H9 (cell line): ENCODE results near the gene S100A2. TPM values are rescaled to one million over a fixed set of nuclear protein-coding genes. Genes with fewer than 3 reads are reported as not detected.

Source experiments
- DNase-seq: peaks from one replicate; pipeline ENCODE4 v3.0.0-alpha.2; 2017
- H2AFZ ChIP-seq: one replicate; pipeline ENCODE4 v1.6.1; 2013; ENCODE audit warnings: mild to moderate bottlenecking, low read length, control low read depth, moderate library complexity
- H2AK5ac ChIP-seq: 2 replicates; pipeline ENCODE4 v1.6.1; 2013; ENCODE audit warnings: low read length, control low read depth, mixed read lengths; ENCODE audit not compliant: insufficient read length
- H2BK120ac ChIP-seq: one replicate; pipeline ENCODE4 v1.6.1; 2013; ENCODE audit warnings: low read depth, mild to moderate bottlenecking, low read length, control low read depth, inconsistent platforms; ENCODE audit not compliant: poor library complexity, severe bottlenecking
- H2BK12ac ChIP-seq: 2 replicates; pipeline ENCODE4 v1.6.1; 2013; ENCODE audit warnings: low read length, control low read depth, mixed read lengths, low read depth; ENCODE audit not compliant: insufficient read length
- H2BK15ac ChIP-seq: 2 replicates; pipeline ENCODE4 v1.6.1; 2013; ENCODE audit warnings: low read depth, low read length, control low read depth
- H2BK20ac ChIP-seq: one replicate; pipeline ENCODE4 v1.6.1; 2013; ENCODE audit warnings: low read depth, mild to moderate bottlenecking, low read length, control low read depth, inconsistent platforms; ENCODE audit not compliant: poor library complexity, severe bottlenecking
- H2BK5ac ChIP-seq: 2 replicates; pipeline ENCODE4 v1.6.1; 2013; ENCODE audit warnings: low read length, control low read depth, mixed read lengths; ENCODE audit not compliant: insufficient read length
- H3K14ac ChIP-seq: 2 replicates; pipeline ENCODE4 v1.6.1; 2013; ENCODE audit warnings: low read length, control low read depth; ENCODE audit not compliant: insufficient read depth
- H3K18ac ChIP-seq: 2 replicates; pipeline ENCODE4 v1.6.1; 2013; ENCODE audit warnings: low read depth, mild to moderate bottlenecking, mixed read lengths, low read length, control low read depth; ENCODE audit not compliant: insufficient read length
- H3K23ac ChIP-seq: 2 replicates; pipeline ENCODE4 v1.6.1; 2013; ENCODE audit warnings: low read length, control low read depth, mixed read lengths, low read depth; ENCODE audit not compliant: insufficient read length
- H3K23me2 ChIP-seq: 2 replicates; pipeline ENCODE4 v1.6.1; 2013; ENCODE audit warnings: low read depth, mild to moderate bottlenecking, mixed read lengths, low read length, control low read depth; ENCODE audit not compliant: insufficient read length, poor library complexity, severe bottlenecking
- H3K27ac ChIP-seq: 2 replicates; pipeline ENCODE4 v1.5.1; 2013; ENCODE audit warnings: low read length, control low read depth, mixed read lengths, low read depth; ENCODE audit not compliant: insufficient read length
- H3K27me3 ChIP-seq: 2 replicates; pipeline ENCODE4 v1.6.1; 2013; ENCODE audit warnings: low read length, control low read depth, inconsistent platforms; ENCODE audit not compliant: insufficient read depth
- H3K4ac ChIP-seq: 2 replicates; pipeline ENCODE4 v1.6.1; 2013; ENCODE audit warnings: low read depth, mild to moderate bottlenecking, control low read depth, inconsistent platforms, low read length, moderate library complexity
- H3K4me1 ChIP-seq: 2 replicates; pipeline ENCODE4 v1.6.1; 2013; ENCODE audit warnings: low read length, control low read depth, inconsistent platforms; ENCODE audit not compliant: insufficient read depth
- H3K4me2 ChIP-seq: 2 replicates; pipeline ENCODE4 v1.6.1; 2013; ENCODE audit warnings: low read length, control low read depth, mixed read lengths; ENCODE audit not compliant: insufficient read length, insufficient read depth
- H3K56ac ChIP-seq: 2 replicates; pipeline ENCODE4 v1.6.1; 2013; ENCODE audit warnings: low read depth, mild to moderate bottlenecking, mixed read lengths, low read length, control low read depth; ENCODE audit not compliant: insufficient read length
- H3K79me1 ChIP-seq: 2 replicates; pipeline ENCODE4 v1.6.1; 2013; ENCODE audit warnings: low read depth, mild to moderate bottlenecking, moderate library complexity, low read length, control low read depth, inconsistent platforms; ENCODE audit not compliant: insufficient read depth, poor library complexity, severe bottlenecking
- H3K79me2 ChIP-seq: 2 replicates; pipeline ENCODE4 v1.6.1; 2013; ENCODE audit warnings: low read length, control low read depth, inconsistent platforms; ENCODE audit not compliant: insufficient read depth
- H3K9ac ChIP-seq: 2 replicates; pipeline ENCODE4 v1.6.1; 2013; ENCODE audit warnings: low read length, control low read depth, mixed read lengths; ENCODE audit not compliant: insufficient read length; ENCODE audit errors: extremely low read depth
- H3K9me3 ChIP-seq: one replicate; pipeline ENCODE4 v1.6.1; 2013; ENCODE audit warnings: low read depth, low read length, inconsistent platforms; ENCODE audit not compliant: control insufficient read depth
- H3T11ph ChIP-seq: one replicate; pipeline ENCODE4 v1.6.1; 2013; ENCODE audit warnings: mild to moderate bottlenecking, low read length, control low read depth, inconsistent platforms
- H4K20me1 ChIP-seq: one replicate; pipeline ENCODE4 v1.6.1; 2013; ENCODE audit not compliant: control insufficient read depth, insufficient read length, insufficient read depth
- H4K5ac ChIP-seq: 2 replicates; pipeline ENCODE4 v1.6.1; 2013; ENCODE audit warnings: low read depth, mild to moderate bottlenecking, mixed read lengths, low read length, control low read depth; ENCODE audit not compliant: insufficient read length
- H4K8ac ChIP-seq: replicated peaks from 2 replicates; pipeline ENCODE4 v1.6.1; 2013; ENCODE audit warnings: low read length, control low read depth, mixed read lengths, low read depth; ENCODE audit not compliant: insufficient read length
- H4K91ac ChIP-seq: 2 replicates; pipeline ENCODE4 v1.6.1; 2013; ENCODE audit warnings: low read depth, mild to moderate bottlenecking, moderate library complexity, mixed read lengths, low read length, control low read depth; ENCODE audit not compliant: insufficient read length
- H3K27ac Mint-ChIP-seq, 3 experiments: 2 replicates in 2 of 3; 3 replicates in 1 of 3; pipeline ENCODE4 v1.8.0; 2020 to 2021; ENCODE audit warnings: mixed read lengths in 3 of 3, mild to moderate bottlenecking in 1 of 3, moderate library complexity in 1 of 3
- H3K27me3 Mint-ChIP-seq: 2 replicates; pipeline ENCODE4 v1.8.0; 2021; ENCODE audit warnings: low read depth, mild to moderate bottlenecking, moderate library complexity, mixed read lengths
- H3K36me3 Mint-ChIP-seq, 3 experiments: 2 replicates in 2 of 3; 3 replicates in 1 of 3; pipeline ENCODE4 v1.8.0; 2020 to 2021; ENCODE audit warnings: low read depth in 3 of 3, mixed read lengths in 3 of 3; ENCODE audit not compliant: insufficient read depth in 1 of 3
- H3K4me1 Mint-ChIP-seq, 2 experiments: 2 replicates each; pipeline ENCODE4 v1.8.0; 2020; ENCODE audit warnings: mixed read lengths in 2 of 2
- H3K4me3 Mint-ChIP-seq, 2 experiments: 2 replicates in 1 of 2; 3 replicates in 1 of 2; pipeline ENCODE4 v1.8.0; 2020 to 2021; ENCODE audit warnings: mild to moderate bottlenecking in 2 of 2, mixed read lengths in 2 of 2, moderate library complexity in 1 of 2
- H3K9me3 Mint-ChIP-seq, 2 experiments: 2 replicates in 1 of 2; 3 replicates in 1 of 2; pipeline ENCODE4 v1.8.0; 2020; ENCODE audit warnings: mild to moderate bottlenecking in 2 of 2, mixed read lengths in 2 of 2, moderate library complexity in 1 of 2
- CTCF ChIP-seq: fragments of 200-600 bp; sonication (generic); conservative IDR thresholded peaks from 3 replicates; pipeline ENCODE4 v1.8.0; 2021; ENCODE audit warnings: antibody characterized with exemption, mild to moderate bottlenecking
- WGBS: extraction: QIAGEN DNeasy Blood & Tissue Kit; methylation state at CpG from one replicate; pipeline ENCODE4 v1.1.7; 2013; ENCODE audit warnings: missing lambda C conversion rate, low lambda C conversion rate, mixed read lengths; ENCODE audit not compliant: insufficient read length; ENCODE audit errors: extremely low coverage; 5-methylcytosine and 5-hydroxymethylcytosine counted together
- total RNA-seq: library from RNA; stranded (reverse); gene quantifications from 2 replicates; pipeline ENCODE4 v1.2.1, GENCODE V29; 2021

Gene S100A2
- total RNA-seq, 1 experiment from 2014 or later, result 0.57 TPM

- Histone ChIP-seq H3K4me2 (no peak overlapping the region), H3K9me3 (no peaks in the 10 kb centered on the region)
- WGBS, result no CpG with 5 or more reads among the region's 7 CpGs
Measured at GRCh38 chr1:153563991-153564390, 1.7 kb downstream of the S100A2 start.

More at GRCh38 chr1:153563991-153564390, 1.7 kb downstream of the S100A2 start:
- Histone ChIP-seq H3K27ac (no peak overlapping the region), H3K79me2 (no peaks in the 10 kb centered on the region), H3K4ac (no peak overlapping the region), H2AFZ (no peak overlapping the region), H3K9ac (no peak overlapping the region), H3K4me1 (peaks cover 7% of the 10 kb centered on the region; the same call in 1 of the 2 replicates), H2BK15ac (no peak overlapping the region), H3K14ac (peak overlapping the region; percentile 13; the same call in 1 of the 2 replicates), H3K27me3 (no peaks in the 10 kb centered on the region), H4K5ac (no peak overlapping the region), H3T11ph (no peak overlapping the region), H2BK120ac (no peak overlapping the region), H4K91ac (no peak overlapping the region), H4K20me1 (peaks cover 3% of the 10 kb centered on the region), H3K23ac (no peak overlapping the region), H2BK5ac (no peak overlapping the region), H4K8ac (no peak overlapping the region), H2BK20ac (no peak overlapping the region), H2AK5ac (no peak overlapping the region), H2BK12ac (no peak overlapping the region), H3K56ac (no peak overlapping the region), H3K18ac (no peak overlapping the region), H3K79me1 (no peaks in the 10 kb centered on the region), H3K23me2 (no peaks in the 10 kb centered on the region)
- peak; percentile 27 for DNase-seq
- H3K27ac Mint-ChIP-seq, result no peak overlapping the region
- H3K9me3 Mint-ChIP-seq, result no peaks in the 10 kb centered on the region
- H3K27me3 Mint-ChIP-seq, result peaks cover 6% of the 10 kb centered on the region
- no peaks in the 10 kb centered on the region for H3K36me3 Mint-ChIP-seq
- no peak for TF ChIP-seq CTCF
- H3K4me1 Mint-ChIP-seq, result peaks cover 31 to 33% of the 10 kb centered on the region in 2 experiments
- H3K4me3 Mint-ChIP-seq, result no peak overlapping the region
